H9 (cell line): Measurements from ENCODE around the gene MFGE8. TPM values are rescaled to one million over a fixed set of nuclear protein-coding genes. Genes with fewer than 3 reads are reported as not detected.
A peak's percentile ranks its signal among the peaks of the same experiment; 100 is the strongest.

Experiments
- DNase-seq: peaks from one replicate; pipeline ENCODE4 v3.0.0-alpha.2; 2017
- H2AFZ ChIP-seq: one replicate; pipeline ENCODE4 v1.6.1; 2013; ENCODE audit warnings: mild to moderate bottlenecking, low read length, control low read depth, moderate library complexity
- H2AK5ac ChIP-seq: 2 replicates; pipeline ENCODE4 v1.6.1; 2013; ENCODE audit warnings: low read length, control low read depth, mixed read lengths; ENCODE audit not compliant: insufficient read length
- H2BK120ac ChIP-seq: one replicate; pipeline ENCODE4 v1.6.1; 2013; ENCODE audit warnings: low read depth, mild to moderate bottlenecking, low read length, control low read depth, inconsistent platforms; ENCODE audit not compliant: poor library complexity, severe bottlenecking
- H2BK12ac ChIP-seq: 2 replicates; pipeline ENCODE4 v1.6.1; 2013; ENCODE audit warnings: low read length, control low read depth, mixed read lengths, low read depth; ENCODE audit not compliant: insufficient read length
- H2BK15ac ChIP-seq: 2 replicates; pipeline ENCODE4 v1.6.1; 2013; ENCODE audit warnings: low read depth, low read length, control low read depth
- H2BK20ac ChIP-seq: one replicate; pipeline ENCODE4 v1.6.1; 2013; ENCODE audit warnings: low read depth, mild to moderate bottlenecking, low read length, control low read depth, inconsistent platforms; ENCODE audit not compliant: poor library complexity, severe bottlenecking
- H2BK5ac ChIP-seq: 2 replicates; pipeline ENCODE4 v1.6.1; 2013; ENCODE audit warnings: low read length, control low read depth, mixed read lengths; ENCODE audit not compliant: insufficient read length
- H3K14ac ChIP-seq: 2 replicates; pipeline ENCODE4 v1.6.1; 2013; ENCODE audit warnings: low read length, control low read depth; ENCODE audit not compliant: insufficient read depth
- H3K18ac ChIP-seq: 2 replicates; pipeline ENCODE4 v1.6.1; 2013; ENCODE audit warnings: low read depth, mild to moderate bottlenecking, mixed read lengths, low read length, control low read depth; ENCODE audit not compliant: insufficient read length
- H3K23ac ChIP-seq: 2 replicates; pipeline ENCODE4 v1.6.1; 2013; ENCODE audit warnings: low read length, control low read depth, mixed read lengths, low read depth; ENCODE audit not compliant: insufficient read length
- H3K23me2 ChIP-seq: 2 replicates; pipeline ENCODE4 v1.6.1; 2013; ENCODE audit warnings: low read depth, mild to moderate bottlenecking, mixed read lengths, low read length, control low read depth; ENCODE audit not compliant: insufficient read length, poor library complexity, severe bottlenecking
- H3K27ac ChIP-seq: 2 replicates; pipeline ENCODE4 v1.5.1; 2013; ENCODE audit warnings: low read length, control low read depth, mixed read lengths, low read depth; ENCODE audit not compliant: insufficient read length
- H3K27me3 ChIP-seq: 2 replicates; pipeline ENCODE4 v1.6.1; 2013; ENCODE audit warnings: low read length, control low read depth, inconsistent platforms; ENCODE audit not compliant: insufficient read depth
- H3K4ac ChIP-seq: 2 replicates; pipeline ENCODE4 v1.6.1; 2013; ENCODE audit warnings: low read depth, mild to moderate bottlenecking, control low read depth, inconsistent platforms, low read length, moderate library complexity
- H3K4me1 ChIP-seq: 2 replicates; pipeline ENCODE4 v1.6.1; 2013; ENCODE audit warnings: low read length, control low read depth, inconsistent platforms; ENCODE audit not compliant: insufficient read depth
- H3K4me2 ChIP-seq: 2 replicates; pipeline ENCODE4 v1.6.1; 2013; ENCODE audit warnings: low read length, control low read depth, mixed read lengths; ENCODE audit not compliant: insufficient read length, insufficient read depth
- H3K56ac ChIP-seq: 2 replicates; pipeline ENCODE4 v1.6.1; 2013; ENCODE audit warnings: low read depth, mild to moderate bottlenecking, mixed read lengths, low read length, control low read depth; ENCODE audit not compliant: insufficient read length
- H3K79me1 ChIP-seq: 2 replicates; pipeline ENCODE4 v1.6.1; 2013; ENCODE audit warnings: low read depth, mild to moderate bottlenecking, moderate library complexity, low read length, control low read depth, inconsistent platforms; ENCODE audit not compliant: insufficient read depth, poor library complexity, severe bottlenecking
- H3K79me2 ChIP-seq: 2 replicates; pipeline ENCODE4 v1.6.1; 2013; ENCODE audit warnings: low read length, control low read depth, inconsistent platforms; ENCODE audit not compliant: insufficient read depth
- H3K9ac ChIP-seq: 2 replicates; pipeline ENCODE4 v1.6.1; 2013; ENCODE audit warnings: low read length, control low read depth, mixed read lengths; ENCODE audit not compliant: insufficient read length; ENCODE audit errors: extremely low read depth
- H3K9me3 ChIP-seq: one replicate; pipeline ENCODE4 v1.6.1; 2013; ENCODE audit warnings: low read depth, low read length, inconsistent platforms; ENCODE audit not compliant: control insufficient read depth
- H3T11ph ChIP-seq: one replicate; pipeline ENCODE4 v1.6.1; 2013; ENCODE audit warnings: mild to moderate bottlenecking, low read length, control low read depth, inconsistent platforms
- H4K20me1 ChIP-seq: one replicate; pipeline ENCODE4 v1.6.1; 2013; ENCODE audit not compliant: control insufficient read depth, insufficient read length, insufficient read depth
- H4K5ac ChIP-seq: 2 replicates; pipeline ENCODE4 v1.6.1; 2013; ENCODE audit warnings: low read depth, mild to moderate bottlenecking, mixed read lengths, low read length, control low read depth; ENCODE audit not compliant: insufficient read length
- H4K8ac ChIP-seq: replicated peaks from 2 replicates; pipeline ENCODE4 v1.6.1; 2013; ENCODE audit warnings: low read length, control low read depth, mixed read lengths, low read depth; ENCODE audit not compliant: insufficient read length
- H4K91ac ChIP-seq: 2 replicates; pipeline ENCODE4 v1.6.1; 2013; ENCODE audit warnings: low read depth, mild to moderate bottlenecking, moderate library complexity, mixed read lengths, low read length, control low read depth; ENCODE audit not compliant: insufficient read length
- H3K27ac Mint-ChIP-seq, 3 experiments: 2 replicates in 2 of 3; 3 replicates in 1 of 3; pipeline ENCODE4 v1.8.0; 2020 to 2021; ENCODE audit warnings: mixed read lengths in 3 of 3, mild to moderate bottlenecking in 1 of 3, moderate library complexity in 1 of 3
- H3K27me3 Mint-ChIP-seq: 2 replicates; pipeline ENCODE4 v1.8.0; 2021; ENCODE audit warnings: low read depth, mild to moderate bottlenecking, moderate library complexity, mixed read lengths
- H3K36me3 Mint-ChIP-seq, 3 experiments: 2 replicates in 2 of 3; 3 replicates in 1 of 3; pipeline ENCODE4 v1.8.0; 2020 to 2021; ENCODE audit warnings: low read depth in 3 of 3, mixed read lengths in 3 of 3; ENCODE audit not compliant: insufficient read depth in 1 of 3
- H3K4me1 Mint-ChIP-seq, 2 experiments: 2 replicates each; pipeline ENCODE4 v1.8.0; 2020; ENCODE audit warnings: mixed read lengths in 2 of 2
- H3K4me3 Mint-ChIP-seq, 2 experiments: 2 replicates in 1 of 2; 3 replicates in 1 of 2; pipeline ENCODE4 v1.8.0; 2020 to 2021; ENCODE audit warnings: mild to moderate bottlenecking in 2 of 2, mixed read lengths in 2 of 2, moderate library complexity in 1 of 2
- H3K9me3 Mint-ChIP-seq, 2 experiments: 2 replicates in 1 of 2; 3 replicates in 1 of 2; pipeline ENCODE4 v1.8.0; 2020; ENCODE audit warnings: mild to moderate bottlenecking in 2 of 2, mixed read lengths in 2 of 2, moderate library complexity in 1 of 2
- CTCF ChIP-seq: fragments of 200-600 bp; sonication (generic); conservative IDR thresholded peaks from 3 replicates; pipeline ENCODE4 v1.8.0; 2021; ENCODE audit warnings: antibody characterized with exemption, mild to moderate bottlenecking
- WGBS: extraction: QIAGEN DNeasy Blood & Tissue Kit; methylation state at CpG from one replicate; pipeline ENCODE4 v1.1.7; 2013; ENCODE audit warnings: missing lambda C conversion rate, low lambda C conversion rate, mixed read lengths; ENCODE audit not compliant: insufficient read length; ENCODE audit errors: extremely low coverage; 5-methylcytosine and 5-hydroxymethylcytosine counted together
- total RNA-seq: library from RNA; stranded (reverse); gene quantifications from 2 replicates; pipeline ENCODE4 v1.2.1, GENCODE V29; 2021

Gene MFGE8
- total RNA-seq, 1 experiment from 2014 or later = 653 TPM

- no peaks in the 10 kb centered on the region for H3K9me3 ChIP-seq
- no peak overlapping the region for H3K4me2 ChIP-seq
- Mint-ChIP-seq H3K9me3 (peaks cover 0 to under 1% of the 10 kb centered on the region in 2 experiments; a peak in 1 of 5 replicates), H3K36me3 (no peaks in the 10 kb centered on the region; a peak in 1 of 7 replicates), H3K27ac (peak overlapping the region in 1 of 3 experiments; percentile 21; a peak in 1 of 7 replicates), H3K4me1 (no peaks in the 10 kb centered on the region), H3K27me3 (peaks cover 19% of the 10 kb centered on the region), H3K4me3 (no peak overlapping the region)
- no peak overlapping the region for H3T11ph ChIP-seq
- H3K27me3 ChIP-seq = no peaks in the 10 kb centered on the region
- no peaks in the 10 kb centered on the region for H3K79me1 ChIP-seq
- DNase-seq = no peak
- no CpG with 5 or more reads among the region's 7 CpGs for WGBS
- H3K4ac ChIP-seq = no peak overlapping the region
- H2BK12ac ChIP-seq = no peak overlapping the region
- no peak overlapping the region for H3K14ac ChIP-seq
- no peaks in the 10 kb centered on the region for H3K4me1 ChIP-seq
- H4K8ac ChIP-seq = no peak overlapping the region
- H3K9ac ChIP-seq = no peak overlapping the region
- no peak overlapping the region for H3K23ac ChIP-seq
- H3K23me2 ChIP-seq = no peaks in the 10 kb centered on the region
- no peak overlapping the region for H3K27ac ChIP-seq
- H2BK120ac ChIP-seq = no peak overlapping the region
- H2BK15ac ChIP-seq = no peak overlapping the region
- no peak overlapping the region for H3K18ac ChIP-seq
- H4K91ac ChIP-seq = no peak overlapping the region
- no peaks in the 10 kb centered on the region for H4K20me1 ChIP-seq
- H3K79me2 ChIP-seq = no peaks in the 10 kb centered on the region
- H2BK5ac ChIP-seq = no peak overlapping the region
- H3K56ac ChIP-seq = no peak overlapping the region
- no peak overlapping the region for H2BK20ac ChIP-seq
- no peak for TF ChIP-seq CTCF
- H4K5ac ChIP-seq = no peak overlapping the region
- H2AFZ ChIP-seq = no peak overlapping the region
- H2AK5ac ChIP-seq = no peak overlapping the region
These were observed 53.0 kb downstream of the MFGE8 start for GRCh38 chr15:88860212-88860611.
